Measurements from ENCODE around the gene RTN4R.

DNA sequence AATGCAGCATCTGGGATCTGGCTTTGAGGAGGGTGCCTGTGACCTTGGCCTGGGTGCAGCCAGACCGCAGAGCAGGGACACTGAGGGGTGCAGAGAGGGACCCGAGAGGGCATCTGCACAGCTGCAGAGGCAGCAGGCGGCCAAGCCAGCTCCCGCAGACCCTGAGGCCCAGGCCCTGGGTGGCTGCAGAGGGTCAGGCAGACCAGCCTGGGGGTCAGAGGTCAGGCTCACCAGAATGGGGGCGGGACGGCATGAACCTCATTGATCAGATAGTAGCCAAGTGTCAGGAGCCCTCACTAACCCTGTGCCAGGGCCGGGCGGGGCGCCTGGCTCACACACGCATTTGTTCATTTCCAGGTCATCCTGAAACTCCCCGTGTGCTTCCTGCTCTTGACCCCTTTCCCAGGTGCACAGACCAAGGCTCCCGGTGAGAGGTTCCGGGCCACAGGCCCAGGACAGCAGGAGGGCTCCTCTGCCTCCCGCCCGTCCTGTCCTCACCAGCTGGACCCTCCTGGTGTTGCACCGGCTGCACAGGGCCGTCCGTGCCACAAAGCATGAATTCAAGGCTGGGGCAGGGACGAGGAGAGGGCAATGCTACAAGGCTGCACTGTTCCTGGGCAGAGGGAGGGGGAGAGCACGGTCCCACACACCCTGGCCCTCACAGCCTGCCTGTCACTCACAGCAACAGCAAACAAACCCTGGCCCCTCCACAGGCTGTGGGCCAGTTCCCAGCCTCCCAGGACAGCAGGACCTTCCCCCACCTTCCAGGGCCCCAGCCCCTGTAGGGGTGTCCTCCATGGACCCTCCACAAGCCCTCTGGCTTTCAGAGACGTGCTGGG is 3.3 kb downstream of the RTN4R start:
- TF ChIP-seq, protein P1, sequence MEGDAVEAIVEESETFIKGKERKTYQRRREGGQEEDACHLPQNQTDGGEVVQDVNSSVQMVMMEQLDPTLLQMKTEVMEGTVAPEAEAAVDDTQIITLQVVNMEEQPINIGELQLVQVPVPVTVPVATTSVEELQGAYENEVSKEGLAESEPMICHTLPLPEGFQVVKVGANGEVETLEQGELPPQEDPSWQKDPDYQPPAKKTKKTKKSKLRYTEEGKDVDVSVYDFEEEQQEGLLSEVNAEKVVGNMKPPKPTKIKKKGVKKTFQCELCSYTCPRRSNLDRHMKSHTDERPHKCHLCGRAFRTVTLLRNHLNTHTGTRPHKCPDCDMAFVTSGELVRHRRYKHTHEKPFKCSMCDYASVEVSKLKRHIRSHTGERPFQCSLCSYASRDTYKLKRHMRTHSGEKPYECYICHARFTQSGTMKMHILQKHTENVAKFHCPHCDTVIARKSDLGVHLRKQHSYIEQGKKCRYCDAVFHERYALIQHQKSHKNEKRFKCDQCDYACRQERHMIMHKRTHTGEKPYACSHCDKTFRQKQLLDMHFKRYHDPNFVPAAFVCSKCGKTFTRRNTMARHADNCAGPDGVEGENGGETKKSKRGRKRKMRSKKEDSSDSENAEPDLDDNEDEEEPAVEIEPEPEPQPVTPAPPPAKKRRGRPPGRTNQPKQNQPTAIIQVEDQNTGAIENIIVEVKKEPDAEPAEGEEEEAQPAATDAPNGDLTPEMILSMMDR (IDR thresholded peaks at IDR 0.05) = no peak
- TF ChIP-seq POLR2A (IDR thresholded peaks at IDR 0.05) = no peak
